Gastrocnemius medialis (tissue), 4 donors: Measurements from ENCODE around the gene INPP5J. TPM values are rescaled to one million over a fixed set of nuclear protein-coding genes. Genes with fewer than 3 reads are reported as not detected.
"Not testable (repeated sequence)": the region's sequence is repeated elsewhere in the genome, so short reads cannot be mapped to it uniquely, and the experiment has no call there.

ENCODE experiments used
- ATAC-seq, 2 donors: fragments of 150-250 bp; one replicate each; pipeline ENCODE4 v1.9.1; 2016
- DNase-seq, 2 donors: peaks; one replicate each; pipeline ENCODE4 v3.0.0-alpha.2; 2019
- H3K27ac ChIP-seq, 4 donors: fragments of 200-600 bp; sonication (generic); 1 replicate in 1 of 4; 2 replicates in 3 of 4; pipeline ENCODE4 v1.5.1; 2016 to 2018; ENCODE audit warnings: mild to moderate bottlenecking in 2 of 4, moderate library complexity in 1 of 4
- H3K27me3 ChIP-seq, 3 donors: fragments of 200-600 bp; sonication (generic) in 2 of 3; 1 replicate in 1 of 3; 2 replicates in 2 of 3; pipeline versions ENCODE4 v1.5.1 to v1.6.0; 2016 to 2019; ENCODE audit warnings: mild to moderate bottlenecking in 1 of 3, moderate library complexity in 1 of 3
- H3K36me3 ChIP-seq, 2 donors: fragments of 200-600 bp; sonication (generic) in 1 of 2; one replicate each; pipeline ENCODE4 v1.5.1; 2017 to 2018
- H3K4me1 ChIP-seq, 2 donors: fragments of 200-600 bp; sonication (generic) in 1 of 2; one replicate each; pipeline ENCODE4 v1.5.1; 2016 to 2017; ENCODE audit warnings: mild to moderate bottlenecking in 2 of 2
- H3K4me3 ChIP-seq, 4 donors: fragments of 200-600 bp; sonication (generic) in 3 of 4; 1 replicate in 1 of 4; 2 replicates in 3 of 4; pipeline ENCODE4 v1.5.1; 2016 to 2019; ENCODE audit warnings: mild to moderate bottlenecking in 2 of 4
- H3K9me3 ChIP-seq, 3 donors: fragments of 200-600 bp; sonication (generic) in 2 of 3; 1 replicate in 1 of 3; 2 replicates in 2 of 3; pipeline ENCODE4 v1.5.1; 2016 to 2019
- CTCF ChIP-seq, 5 experiments: fragments of 450-650 bp in 3 of 5; fragments of 200-600 bp in 2 of 5; sonication (generic) in 2 of 5; IDR thresholded peaks in 4 of 5; conservative IDR thresholded peaks in 1 of 5; 1 replicate in 4 of 5; 2 replicates in 1 of 5; pipeline ENCODE4 v1.5.1; 2016 to 2019; ENCODE audit warnings: antibody characterized with exemption in 5 of 5, mild to moderate bottlenecking in 3 of 5, moderate library complexity in 3 of 5
- POLR2A ChIP-seq, 2 donors: fragments of 450-650 bp; IDR thresholded peaks; one replicate each; pipeline ENCODE4 v1.6.1; 2017; ENCODE audit warnings: antibody characterized with exemption in 2 of 2, mild to moderate bottlenecking in 2 of 2, moderate library complexity in 2 of 2
- in situ Hi-C, 4 donors: fragments of 200-750 bp; cut with MboI; loops; one replicate each; pipeline versions ENCODE4 v1.15.0 to v1.8.0; 2017; ENCODE audit warnings: low sequenced_read_pairs in 4 of 4
- intact Hi-C: fragments of 100-400 bp; cut with DNase I; formaldehyde crosslinking; loops from one replicate; pipeline ENCODE4 v1.15.1; 2023; ENCODE audit warnings: low total_unique reads
- total RNA-seq, 4 donors: library from RNA; depleted of rRNA; stranded (reverse); fragments of >200 nt; gene quantifications; one replicate each; pipeline versions ENCODE4 v1.1.0 to v1.2.3, GENCODE V29; 2016

The INPP5J gene
- total RNA-seq, 4 donors from 2014 or later = 0.15 to 0.33 (median 0.28) TPM

GRCh38 chr22:31170971-31171370 is 48.2 kb downstream of the INPP5J start:
- peaks cover 46 to 51% of the 10 kb centered on the region in 2 donors for H3K4me1 ChIP-seq
- peak overlapping the region in 2 of 4 donors; percentile 29 to 55 for H3K27ac ChIP-seq
- in situ Hi-C loops = no loop called here
- H3K36me3 ChIP-seq = peaks cover 0 to 3% of the 10 kb centered on the region in 2 donors
- ATAC-seq (no peak), DNase-seq (no peak)
- no peak overlapping the region for H3K4me3 ChIP-seq
- no peaks in the 10 kb centered on the region for H3K9me3 ChIP-seq
- intact Hi-C loops = no loop called here
- TF ChIP-seq POLR2A (IDR thresholded peaks at IDR 0.05) (no peak), CTCF (IDR thresholded peaks at IDR 0.05 in 4 of 5, conservative IDR thresholded peaks at IDR 0.05 in 1 of 5) (no peak)
- no peaks in the 10 kb centered on the region for H3K27me3 ChIP-seq

DNA sequence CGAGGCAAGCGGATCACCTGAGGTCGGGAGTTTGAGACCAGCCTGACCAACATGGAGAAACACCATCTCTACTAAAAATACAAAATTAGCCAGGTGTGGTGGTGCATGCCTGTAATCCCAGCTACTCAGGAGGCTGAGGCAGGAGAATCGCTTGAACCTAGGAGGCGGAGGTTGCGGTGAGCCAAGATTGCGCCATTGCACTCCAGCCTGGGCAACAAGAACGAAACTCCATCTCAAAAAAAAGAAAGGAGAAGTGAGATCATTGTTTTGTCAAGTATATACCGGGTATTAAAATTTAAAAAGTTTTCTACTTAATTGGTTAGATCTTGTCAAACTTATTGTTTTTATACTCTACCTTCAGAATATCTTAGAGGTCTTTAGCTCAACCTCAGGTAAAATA is 49.0 kb downstream of the INPP5J start:
- H3K4me1 ChIP-seq = peaks cover 47 to 52% of the 10 kb centered on the region in 2 donors
- intact Hi-C loops, DNase-seq, H3K4me3 ChIP-seq, H3K27me3 ChIP-seq, ATAC-seq, in situ Hi-C loops, H3K9me3 ChIP-seq, H3K36me3 ChIP-seq: not testable (repeated sequence)
- H3K27ac ChIP-seq = peak overlapping the region in 1 of 4 donors; percentile 83

DNA sequence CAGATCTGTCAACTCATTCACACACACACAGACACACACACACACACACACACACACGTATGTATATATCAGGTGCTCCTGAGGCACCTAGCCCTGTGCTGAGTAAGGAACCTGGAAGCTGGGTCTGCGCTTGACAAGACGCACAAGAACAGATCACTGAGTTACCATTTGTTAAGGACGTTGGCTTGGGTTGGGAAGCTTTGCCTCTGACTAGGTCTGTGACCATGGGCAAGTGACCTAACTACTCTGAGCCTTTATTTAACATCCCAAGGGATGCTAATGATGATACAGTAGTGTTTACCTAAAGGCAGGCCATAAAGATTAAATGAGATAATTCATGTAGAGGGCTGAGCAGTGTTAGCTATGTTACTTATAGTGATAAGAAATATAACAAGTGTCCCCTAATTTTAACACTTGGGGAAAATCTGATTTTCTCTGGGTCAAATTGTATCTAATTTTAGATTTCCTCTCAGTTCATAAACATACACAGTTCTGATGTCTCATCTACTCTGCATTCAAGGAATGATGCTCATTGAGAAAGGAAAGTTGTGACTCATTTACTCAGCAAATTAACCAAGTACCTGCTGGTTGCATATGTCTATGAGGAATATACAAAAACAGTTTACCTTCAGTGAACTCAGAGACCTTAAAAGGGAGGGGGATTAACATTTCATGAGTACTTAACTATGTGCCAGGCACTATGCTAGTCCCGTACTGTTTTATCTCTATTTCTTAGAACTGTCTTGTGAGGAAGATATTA is 50.8 kb downstream of the INPP5J start:
- ATAC-seq = peak; percentile 78 to 85
- no peak overlapping the region for H3K4me3 ChIP-seq
- H3K4me1 ChIP-seq = peaks cover 65% of the 10 kb centered on the region in 2 donors
- peak overlapping the region; percentile 73 to 83 (median 78) for H3K27ac ChIP-seq
- peak; percentile 26 to 37 for DNase-seq
- intact Hi-C loops (no loop called here), in situ Hi-C loops (no loop called here)
- no peaks in the 10 kb centered on the region for H3K36me3 ChIP-seq
- H3K27me3 ChIP-seq = no peaks in the 10 kb centered on the region
- TF ChIP-seq CTCF (IDR thresholded peaks at IDR 0.05 in 4 of 5, conservative IDR thresholded peaks at IDR 0.05 in 1 of 5) (no peak), POLR2A (IDR thresholded peaks at IDR 0.05) (no peak)
- no peaks in the 10 kb centered on the region for H3K9me3 ChIP-seq

DNA sequence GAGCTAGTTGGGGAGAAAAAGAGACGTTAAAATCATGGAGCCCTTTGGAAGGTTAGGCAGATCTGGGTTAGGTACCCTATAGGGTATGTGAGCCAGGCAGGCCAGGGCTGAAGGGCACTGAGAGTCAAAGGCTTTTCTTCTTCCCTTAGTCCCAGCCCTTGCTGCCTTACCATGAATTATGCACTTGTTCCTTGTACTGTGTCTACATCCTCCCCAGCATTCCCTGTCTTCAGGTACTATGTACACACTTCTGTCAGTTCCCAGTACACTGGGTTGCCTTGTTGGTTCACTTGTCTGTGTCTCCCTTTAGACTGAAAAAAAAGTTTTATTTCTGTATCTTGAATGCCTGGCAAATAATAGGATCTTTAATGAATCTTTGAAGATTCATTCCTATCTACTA is 54.2 kb downstream of the INPP5J start:
- DNase-seq (no peak), ATAC-seq (no peak)
- H3K4me1 ChIP-seq = peaks cover 54 to 58% of the 10 kb centered on the region in 2 donors

More for the DNA sequence above, 54.2 kb downstream of the INPP5J start:
- Histone ChIP-seq H3K9me3 (no peaks in the 10 kb centered on the region), H3K36me3 (no peaks in the 10 kb centered on the region), H3K27me3 (no peaks in the 10 kb centered on the region), H3K27ac (peak overlapping the region; percentile 50 to 79 (median 63)), H3K4me3 (no peak overlapping the region)
- in situ Hi-C loops = no loop called here
- no peak for TF ChIP-seq CTCF (IDR thresholded peaks at IDR 0.05 in 4 of 5, conservative IDR thresholded peaks at IDR 0.05 in 1 of 5)
- no peak for TF ChIP-seq POLR2A (IDR thresholded peaks at IDR 0.05)
- intact Hi-C loops = no loop called here
